Lower leg skin (tissue), 3 donors: ENCODE measurements around the gene HAUS3.

Experiments used
- CTCF ChIP-seq, 3 donors: fragments of 450-650 bp; IDR thresholded peaks; one replicate each; pipeline ENCODE4 v1.5.1; 2016; ENCODE audit warnings: antibody characterized with exemption in 3 of 3, mild to moderate bottlenecking in 3 of 3, moderate library complexity in 2 of 3
- POLR2A ChIP-seq, 2 donors: fragments of 450-650 bp; IDR thresholded peaks; one replicate each; pipeline ENCODE4 v1.6.1; 2016 to 2017; ENCODE audit warnings: antibody characterized with exemption in 2 of 2, mild to moderate bottlenecking in 1 of 2, moderate library complexity in 1 of 2

- TF ChIP-seq CTCF (IDR thresholded peaks at IDR 0.05) (no peak), POLR2A (IDR thresholded peaks at IDR 0.05) (no peak)
These were observed 13.0 kb upstream of the HAUS3 start for GRCh38 chr4:2254665-2255500.
